ENCODE measurements around the gene OR2B2.
"Not testable (repeated sequence)": the region's sequence is repeated elsewhere in the genome, so short reads cannot be mapped to it uniquely, and the experiment has no call there.

Gene OR2B2

DNA sequence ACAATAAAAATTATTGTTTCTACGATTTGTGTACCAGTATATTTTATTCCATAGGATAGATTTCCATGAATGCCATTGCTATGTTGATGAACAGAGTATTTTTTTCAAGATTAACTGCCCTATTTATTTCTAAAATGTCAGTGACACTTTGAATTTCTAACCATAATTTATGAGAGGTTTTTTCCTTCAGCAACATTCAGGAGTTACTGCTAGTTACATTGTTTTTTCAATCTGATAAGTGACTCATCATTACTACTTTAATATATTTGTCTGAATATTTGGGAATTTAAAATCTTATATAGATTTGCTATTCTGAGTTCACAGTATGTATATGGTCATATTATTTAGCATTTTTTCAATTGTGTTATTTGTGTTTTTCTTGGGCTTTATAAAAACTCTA is 38.8 kb upstream of the OR2B2 start:
- DNase-seq: no peak

DNA sequence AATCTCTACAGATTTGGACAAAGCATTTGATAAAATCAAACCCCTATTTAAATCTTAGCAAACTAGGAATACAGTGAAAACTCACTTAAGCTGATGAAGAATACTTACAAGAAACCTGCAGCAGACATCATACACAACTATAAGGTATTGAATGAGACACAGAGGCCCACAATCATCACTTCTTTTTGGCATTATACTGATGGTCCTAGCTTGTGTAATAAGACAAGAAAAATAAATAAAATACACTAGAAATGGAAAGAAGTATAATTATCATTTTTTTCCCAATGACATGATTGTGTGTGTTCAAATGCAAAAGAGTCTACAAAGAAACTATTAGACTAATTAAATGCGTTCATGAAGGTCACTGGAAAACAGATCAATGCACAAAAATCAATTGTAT is 36.0 kb upstream of the OR2B2 start:
- Histone ChIP-seq H3K9me3 (replicated peaks; ENCODE audit: insufficient read depth, low read length) (no peaks in the 10 kb centered on the region), H2AFZ (ENCODE audit: low read length) (no peak overlapping the region), H3F3A (ENCODE audit: insufficient read depth, low read length) (no peaks in the 10 kb centered on the region), H3K9ac (ENCODE audit: low read length) (no peak overlapping the region), H4K20me1 (ENCODE audit: insufficient read depth, low read length) (no peaks in the 10 kb centered on the region), H3K4me2 (ENCODE audit: low read depth, low read length) (no peak overlapping the region), H3K79me2 (ENCODE audit: low read length) (no peaks in the 10 kb centered on the region), H3K27ac (ENCODE audit: low read length) (no peak overlapping the region), H3K36me3 (replicated peaks; ENCODE audit: insufficient read depth, low read length) (no peaks in the 10 kb centered on the region), H3K4me3 (ENCODE audit: low read length) (no peak overlapping the region), H3K27me3 (replicated peaks; ENCODE audit: insufficient read depth, low read length) (no peaks in the 10 kb centered on the region), H3K9me2 (replicated peaks; ENCODE audit: insufficient read depth, low read length) (no peaks in the 10 kb centered on the region), H3K4me1 (ENCODE audit: low read length) (no peaks in the 10 kb centered on the region)
- no peak for DNase-seq
- no peak for TF ChIP-seq EZH2phosphoT487 (IDR thresholded peaks at IDR 0.05; ENCODE audit: low read length)
- TF ChIP-seq, protein P1, sequence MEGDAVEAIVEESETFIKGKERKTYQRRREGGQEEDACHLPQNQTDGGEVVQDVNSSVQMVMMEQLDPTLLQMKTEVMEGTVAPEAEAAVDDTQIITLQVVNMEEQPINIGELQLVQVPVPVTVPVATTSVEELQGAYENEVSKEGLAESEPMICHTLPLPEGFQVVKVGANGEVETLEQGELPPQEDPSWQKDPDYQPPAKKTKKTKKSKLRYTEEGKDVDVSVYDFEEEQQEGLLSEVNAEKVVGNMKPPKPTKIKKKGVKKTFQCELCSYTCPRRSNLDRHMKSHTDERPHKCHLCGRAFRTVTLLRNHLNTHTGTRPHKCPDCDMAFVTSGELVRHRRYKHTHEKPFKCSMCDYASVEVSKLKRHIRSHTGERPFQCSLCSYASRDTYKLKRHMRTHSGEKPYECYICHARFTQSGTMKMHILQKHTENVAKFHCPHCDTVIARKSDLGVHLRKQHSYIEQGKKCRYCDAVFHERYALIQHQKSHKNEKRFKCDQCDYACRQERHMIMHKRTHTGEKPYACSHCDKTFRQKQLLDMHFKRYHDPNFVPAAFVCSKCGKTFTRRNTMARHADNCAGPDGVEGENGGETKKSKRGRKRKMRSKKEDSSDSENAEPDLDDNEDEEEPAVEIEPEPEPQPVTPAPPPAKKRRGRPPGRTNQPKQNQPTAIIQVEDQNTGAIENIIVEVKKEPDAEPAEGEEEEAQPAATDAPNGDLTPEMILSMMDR (IDR thresholded peaks at IDR 0.05; ENCODE audit: low read length): no peak
- TF ChIP-seq EZH2 (optimal IDR thresholded peaks at IDR 0.05; ENCODE audit: low read depth, low read length): no peak

More for the DNA sequence above, 38.8 kb upstream of the OR2B2 start:
- H3K9me2 ChIP-seq (replicated peaks; ENCODE audit: insufficient read depth, low read length): no peaks in the 10 kb centered on the region
- TF ChIP-seq, protein P1 (IDR thresholded peaks at IDR 0.05; ENCODE audit: low read length): no peak
- no peak for TF ChIP-seq EZH2phosphoT487 (IDR thresholded peaks at IDR 0.05; ENCODE audit: low read length)
- TF ChIP-seq EZH2 (optimal IDR thresholded peaks at IDR 0.05; ENCODE audit: low read depth, low read length): no peak
- H3K27ac ChIP-seq (ENCODE audit: low read length): no peak overlapping the region
- no peak overlapping the region for H3K9ac ChIP-seq (ENCODE audit: low read length)
- no peaks in the 10 kb centered on the region for H3K27me3 ChIP-seq (replicated peaks; ENCODE audit: insufficient read depth, low read length)
- no peaks in the 10 kb centered on the region for H3K9me3 ChIP-seq (replicated peaks; ENCODE audit: insufficient read depth, low read length)
- no peaks in the 10 kb centered on the region for H3K79me2 ChIP-seq (ENCODE audit: low read length)
- no peaks in the 10 kb centered on the region for H3F3A ChIP-seq (ENCODE audit: insufficient read depth, low read length)
- H3K4me3 ChIP-seq (ENCODE audit: low read length): no peak overlapping the region
- no peaks in the 10 kb centered on the region for H4K20me1 ChIP-seq (ENCODE audit: insufficient read depth, low read length)
- H3K4me2 ChIP-seq (ENCODE audit: low read depth, low read length): no peak overlapping the region
- no peaks in the 10 kb centered on the region for H3K36me3 ChIP-seq (replicated peaks; ENCODE audit: insufficient read depth, low read length)
- no peaks in the 10 kb centered on the region for H3K4me1 ChIP-seq (ENCODE audit: low read length)
- H2AFZ ChIP-seq (ENCODE audit: low read length): no peak overlapping the region

DNA sequence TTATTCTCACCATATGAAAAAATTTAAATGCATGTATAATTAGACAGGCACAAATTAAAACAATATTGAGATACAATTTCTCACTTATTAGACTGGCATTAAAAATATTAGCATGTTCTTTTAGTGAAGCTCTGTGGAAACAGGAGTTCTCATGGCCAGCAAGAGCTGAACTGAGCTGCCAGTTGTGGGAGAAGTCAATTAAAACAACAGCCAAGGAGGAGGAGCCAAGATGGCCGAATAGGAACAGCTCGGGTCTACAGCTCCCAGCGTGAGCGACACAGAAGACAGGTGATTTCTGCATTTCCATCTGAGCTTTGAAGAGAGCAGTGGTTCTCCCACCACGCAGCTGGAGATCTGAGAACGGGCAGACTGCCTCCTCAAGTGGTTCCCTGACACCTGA is 30.9 kb upstream of the OR2B2 start:
- not testable (repeated sequence) for H3K4me2 ChIP-seq (ENCODE audit: low read depth, low read length); H3F3A ChIP-seq (ENCODE audit: insufficient read depth, low read length); H3K36me3 ChIP-seq (replicated peaks; ENCODE audit: insufficient read depth, low read length); H3K4me3 ChIP-seq (ENCODE audit: low read length); H3K9ac ChIP-seq (ENCODE audit: low read length); H3K27me3 ChIP-seq (replicated peaks; ENCODE audit: insufficient read depth, low read length); DNase-seq; H3K9me3 ChIP-seq (replicated peaks; ENCODE audit: insufficient read depth, low read length); H3K79me2 ChIP-seq (ENCODE audit: low read length); H4K20me1 ChIP-seq (ENCODE audit: insufficient read depth, low read length); H3K27ac ChIP-seq (ENCODE audit: low read length); H3K9me2 ChIP-seq (replicated peaks; ENCODE audit: insufficient read depth, low read length); H3K4me1 ChIP-seq (ENCODE audit: low read length); H2AFZ ChIP-seq (ENCODE audit: low read length)

DNA sequence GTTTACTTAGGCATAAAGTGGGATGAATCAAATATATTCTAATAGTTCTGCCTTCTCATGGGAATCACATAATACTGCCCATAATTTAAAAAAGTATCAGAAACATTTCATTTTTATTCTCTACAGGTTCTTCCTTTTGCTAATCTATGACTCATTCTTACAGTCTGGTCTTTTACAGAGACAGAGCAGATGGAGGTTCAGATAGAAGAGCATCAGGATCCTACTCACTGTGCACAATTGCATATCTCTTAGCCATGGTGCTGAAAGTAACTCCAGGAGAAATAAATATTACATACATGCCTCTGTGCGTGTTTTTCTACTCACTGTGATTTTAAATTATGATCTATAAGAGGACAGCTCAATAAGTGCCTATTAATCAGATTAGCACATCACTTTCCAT is 28.6 kb upstream of the OR2B2 start:
- TF ChIP-seq EZH2 (optimal IDR thresholded peaks at IDR 0.05; ENCODE audit: low read depth, low read length) (no peak), EZH2phosphoT487 (IDR thresholded peaks at IDR 0.05; ENCODE audit: low read length) (no peak)
- TF ChIP-seq, protein P1 (IDR thresholded peaks at IDR 0.05; ENCODE audit: low read length): no peak
- DNase-seq: no peak
- H3K4me2 ChIP-seq (ENCODE audit: low read depth, low read length): no peak overlapping the region

More for the DNA sequence above, 28.6 kb upstream of the OR2B2 start:
- Histone ChIP-seq H3K9me3 (replicated peaks; ENCODE audit: insufficient read depth, low read length) (no peaks in the 10 kb centered on the region), H2AFZ (ENCODE audit: low read length) (no peak overlapping the region), H3F3A (ENCODE audit: insufficient read depth, low read length) (no peaks in the 10 kb centered on the region), H3K4me1 (ENCODE audit: low read length) (no peaks in the 10 kb centered on the region), H3K27me3 (replicated peaks; ENCODE audit: insufficient read depth, low read length) (no peaks in the 10 kb centered on the region), H3K9ac (ENCODE audit: low read length) (no peak overlapping the region), H3K9me2 (replicated peaks; ENCODE audit: insufficient read depth, low read length) (no peaks in the 10 kb centered on the region), H3K79me2 (ENCODE audit: low read length) (no peaks in the 10 kb centered on the region), H4K20me1 (ENCODE audit: insufficient read depth, low read length) (no peaks in the 10 kb centered on the region), H3K36me3 (replicated peaks; ENCODE audit: insufficient read depth, low read length) (no peaks in the 10 kb centered on the region), H3K4me3 (ENCODE audit: low read length) (no peak overlapping the region), H3K27ac (ENCODE audit: low read length) (no peak overlapping the region)

All from MM.1S (cell line).